GM21515 (cell line): ENCODE results near the gene PALS1.
"Not testable (repeated sequence)": the region's sequence is repeated elsewhere in the genome, so short reads cannot be mapped to it uniquely, and the experiment has no call there.

ENCODE experiments used
- ATAC-seq: cut with Tn5 transposase; IDR thresholded peaks from one replicate; pipeline ENCODE4 v1.9.1; 2021; ENCODE audit not compliant: unreplicated experiment

The PALS1 gene

GRCh38 chr14:67257906-67258305 lies 16.7 kb downstream of the PALS1 start:
- ATAC-seq = no peak

GRCh38 chr14:67260965-67261364 lies 19.7 kb downstream of the PALS1 start:
- ATAC-seq = no peak

- ATAC-seq = no peak
Observed at GRCh38 chr14:67263499-67264149, 22.4 kb downstream of the PALS1 start.

- no peak for ATAC-seq
Observed at GRCh38 chr14:67265131-67265530, 23.9 kb downstream of the PALS1 start.

- no peak for ATAC-seq
Observed at GRCh38 chr14:67267576-67268328, 26.5 kb downstream of the PALS1 start.

GRCh38 chr14:67268426-67269150 lies 27.4 kb downstream of the PALS1 start:
- ATAC-seq = no peak

GRCh38 chr14:67269298-67270060 lies 28.2 kb downstream of the PALS1 start:
- no peak for ATAC-seq

- no peak for ATAC-seq
Observed at GRCh38 chr14:67270145-67270753, 29.0 kb downstream of the PALS1 start.

- ATAC-seq = no peak
Observed at GRCh38 chr14:67270933-67271332, 29.7 kb downstream of the PALS1 start.

GRCh38 chr14:67273281-67273680 lies 32.0 kb downstream of the PALS1 start:
- ATAC-seq = not testable (repeated sequence)

- no peak for ATAC-seq
Observed at GRCh38 chr14:67276131-67276530, 34.9 kb downstream of the PALS1 start.

GRCh38 chr14:67280506-67280905 lies 39.3 kb downstream of the PALS1 start:
- no peak for ATAC-seq

- no peak for ATAC-seq
Observed at GRCh38 chr14:67285876-67286452, 44.7 kb downstream of the PALS1 start.
